ENCODE measurements around the gene ATXN1L.
A peak's percentile ranks its signal among the peaks of the same experiment; 100 is the strongest.

ATXN1L gene

DNA sequence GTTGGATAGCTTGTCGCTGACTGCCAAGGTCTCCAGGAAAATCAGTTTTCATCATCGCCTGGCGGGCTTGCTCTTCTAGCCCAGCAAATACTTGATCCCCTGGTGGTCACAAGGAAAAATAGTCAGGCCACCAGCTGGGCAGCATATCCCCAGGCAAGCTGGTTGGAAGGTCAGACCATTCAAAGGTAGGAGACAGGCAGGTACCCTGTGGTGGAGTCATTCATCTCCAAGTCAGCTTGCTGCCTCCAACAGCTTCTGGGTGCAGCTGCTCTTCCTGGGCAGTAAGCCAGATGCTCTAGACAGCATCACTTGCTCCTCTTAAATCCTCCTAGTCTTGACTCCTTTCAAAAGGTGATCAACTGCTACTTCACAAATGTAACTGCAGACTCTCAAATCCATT is 22.2 kb downstream of the ATXN1L start:
- TF ChIP-seq, protein P1, sequence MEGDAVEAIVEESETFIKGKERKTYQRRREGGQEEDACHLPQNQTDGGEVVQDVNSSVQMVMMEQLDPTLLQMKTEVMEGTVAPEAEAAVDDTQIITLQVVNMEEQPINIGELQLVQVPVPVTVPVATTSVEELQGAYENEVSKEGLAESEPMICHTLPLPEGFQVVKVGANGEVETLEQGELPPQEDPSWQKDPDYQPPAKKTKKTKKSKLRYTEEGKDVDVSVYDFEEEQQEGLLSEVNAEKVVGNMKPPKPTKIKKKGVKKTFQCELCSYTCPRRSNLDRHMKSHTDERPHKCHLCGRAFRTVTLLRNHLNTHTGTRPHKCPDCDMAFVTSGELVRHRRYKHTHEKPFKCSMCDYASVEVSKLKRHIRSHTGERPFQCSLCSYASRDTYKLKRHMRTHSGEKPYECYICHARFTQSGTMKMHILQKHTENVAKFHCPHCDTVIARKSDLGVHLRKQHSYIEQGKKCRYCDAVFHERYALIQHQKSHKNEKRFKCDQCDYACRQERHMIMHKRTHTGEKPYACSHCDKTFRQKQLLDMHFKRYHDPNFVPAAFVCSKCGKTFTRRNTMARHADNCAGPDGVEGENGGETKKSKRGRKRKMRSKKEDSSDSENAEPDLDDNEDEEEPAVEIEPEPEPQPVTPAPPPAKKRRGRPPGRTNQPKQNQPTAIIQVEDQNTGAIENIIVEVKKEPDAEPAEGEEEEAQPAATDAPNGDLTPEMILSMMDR (IDR thresholded peaks at IDR 0.05; ENCODE audit: low read length, missing control alignments): peak; percentile 3
- DNase-seq (ENCODE audit: low read depth): no peak
- H3K4me3 ChIP-seq (replicated peaks; ENCODE audit: low read depth, low read length): no peak overlapping the region

DNA sequence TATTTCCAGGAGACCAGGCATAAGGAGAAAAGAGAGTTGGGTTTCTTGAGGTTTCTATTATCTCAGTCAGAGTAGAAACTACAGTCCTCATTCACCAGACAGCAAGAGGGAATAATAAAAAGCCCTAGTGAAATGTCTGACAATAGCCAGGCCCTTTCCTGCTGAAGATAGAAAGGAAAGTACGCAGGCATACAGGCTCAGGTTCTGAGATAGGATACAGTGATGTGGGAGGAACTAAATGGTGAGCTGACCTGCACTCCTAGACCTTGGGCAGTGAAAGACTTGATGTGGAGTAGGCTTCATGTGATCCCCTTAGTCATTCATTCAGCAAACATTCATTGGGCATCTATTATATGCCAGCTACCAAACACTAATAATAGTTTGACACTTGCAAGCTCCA is 23.3 kb downstream of the ATXN1L start:
- DNase-seq (ENCODE audit: low read depth): no peak
- TF ChIP-seq, protein P1 (IDR thresholded peaks at IDR 0.05; ENCODE audit: low read length, missing control alignments): no peak
- H3K4me3 ChIP-seq (replicated peaks; ENCODE audit: low read depth, low read length): no peak overlapping the region

GRCh38 chr16:71870818-71871217 is 25.0 kb downstream of the ATXN1L start:
- TF ChIP-seq, protein P1 (IDR thresholded peaks at IDR 0.05; ENCODE audit: low read length, missing control alignments): no peak
- no peak for DNase-seq (ENCODE audit: low read depth)

GRCh38 chr16:71873199-71873598 is 27.4 kb downstream of the ATXN1L start:
- TF ChIP-seq, protein P1 (IDR thresholded peaks at IDR 0.05; ENCODE audit: low read length, missing control alignments): no peak
- DNase-seq (ENCODE audit: low read depth): no peak
- no peak overlapping the region for H3K4me3 ChIP-seq (replicated peaks; ENCODE audit: low read depth, low read length)

More at GRCh38 chr16:71870818-71871217, 25.0 kb downstream of the ATXN1L start:
- H3K4me3 ChIP-seq (replicated peaks; ENCODE audit: low read depth, low read length): no peak overlapping the region

GRCh38 chr16:71878911-71879310 is 33.1 kb downstream of the ATXN1L start:
- TF ChIP-seq, protein P1 (IDR thresholded peaks at IDR 0.05; ENCODE audit: low read length, missing control alignments): no peak
- no peak for DNase-seq (ENCODE audit: low read depth)

DNA sequence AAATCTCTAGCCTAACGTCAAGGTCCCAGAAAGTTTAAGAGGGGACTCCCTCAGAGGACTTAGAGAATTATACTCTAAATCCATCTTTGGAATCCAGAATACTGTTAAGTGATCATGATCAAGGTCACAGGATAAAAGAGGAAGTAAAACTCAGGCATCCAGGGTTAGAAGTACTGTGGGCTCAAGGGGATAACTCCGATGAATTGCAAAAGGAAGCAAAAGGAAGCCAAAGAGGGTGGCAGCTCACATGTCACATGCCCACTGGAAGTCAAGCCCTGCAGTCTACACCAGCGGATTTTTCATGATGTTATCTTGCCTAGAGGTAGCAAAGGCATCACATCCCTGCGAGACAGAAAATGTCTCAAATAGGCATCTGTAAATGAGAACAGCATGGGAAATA is 34.4 kb downstream of the ATXN1L start:
- DNase-seq (ENCODE audit: low read depth): no peak
- no peak overlapping the region for H3K4me3 ChIP-seq (replicated peaks; ENCODE audit: low read depth, low read length)
- TF ChIP-seq, protein P1 (IDR thresholded peaks at IDR 0.05; ENCODE audit: low read length, missing control alignments): no peak

More at GRCh38 chr16:71878911-71879310, 33.1 kb downstream of the ATXN1L start:
- no peak overlapping the region for H3K4me3 ChIP-seq (replicated peaks; ENCODE audit: low read depth, low read length)

DNA sequence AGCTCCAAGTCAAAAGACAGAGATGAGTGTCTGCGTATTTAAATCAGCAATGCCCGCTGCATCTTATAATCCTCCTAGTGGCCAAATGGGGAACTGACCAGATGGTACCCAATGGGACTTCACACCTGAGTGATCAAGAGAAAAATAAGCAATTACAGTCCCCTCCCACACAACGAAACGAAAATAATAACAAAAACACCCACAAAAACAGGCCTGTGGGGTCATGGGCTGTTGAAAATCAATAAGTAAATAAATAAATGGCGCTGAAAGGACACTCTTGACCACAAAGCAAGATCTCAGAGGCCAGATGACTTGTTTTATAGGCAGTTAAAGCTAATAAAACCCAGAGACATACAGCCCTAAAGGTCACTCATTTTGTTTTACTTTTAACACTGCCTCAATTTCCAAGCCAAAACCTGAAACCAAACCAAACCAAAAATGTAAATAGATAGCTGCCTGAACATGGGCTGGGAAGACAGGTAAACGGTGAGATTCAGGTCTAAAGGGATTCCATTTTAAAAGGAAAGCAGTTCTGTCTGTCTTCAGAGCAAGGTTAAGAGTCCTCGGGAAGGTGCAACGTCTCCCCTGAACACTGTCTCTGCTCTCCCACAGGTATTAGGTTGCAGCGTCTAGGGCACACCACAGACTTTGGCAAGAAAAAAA is 36.9 kb downstream of the ATXN1L start:
- TF ChIP-seq, protein P1 (IDR thresholded peaks at IDR 0.05; ENCODE audit: low read length, missing control alignments): peak; percentile 96
- H3K4me3 ChIP-seq (replicated peaks; ENCODE audit: low read depth, low read length): peak overlapping the region; percentile 76
- DNase-seq (ENCODE audit: low read depth): peak; percentile 80

Data from fibroblast of pulmonary artery (primary cell).